GM12878 (cell line): ENCODE data around the gene GABRR1.

Source experiments
- EZH2 ChIP-seq: IDR thresholded peaks from 2 replicates; pipeline ENCODE4 v1.6.1; 2012; ENCODE audit warnings: low read depth, mild to moderate bottlenecking, control low read depth, inconsistent platforms, low read length, borderline replicate concordance; ENCODE audit not compliant: control insufficient read depth
- TCF12 ChIP-seq: IDR thresholded peaks from 2 replicates; pipeline ENCODE4 v1.6.1; 2011; ENCODE audit warnings: low read depth, mild to moderate bottlenecking, low read length

DNA sequence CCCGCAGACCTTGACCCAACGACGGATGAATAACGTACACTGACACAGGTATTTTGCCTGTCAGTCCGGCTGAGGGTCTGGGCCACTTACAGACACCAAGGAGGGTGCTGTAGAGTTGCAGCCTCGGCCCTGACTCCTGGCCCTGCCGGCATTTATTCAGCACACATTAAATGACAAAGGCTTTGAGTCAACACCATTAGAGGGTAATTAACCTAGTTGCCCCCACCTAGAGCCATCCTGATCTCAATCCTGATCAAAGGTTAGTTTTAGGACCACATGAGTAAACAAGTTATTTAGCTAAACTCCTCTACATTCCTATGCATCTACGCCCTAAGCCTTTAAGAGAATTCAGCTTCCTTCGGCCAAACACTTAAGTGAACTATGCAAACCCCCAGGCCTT is 83.2 kb downstream of the GABRR1 start:
- TF ChIP-seq TCF12 (no peak), EZH2 (no peak)
